HEK293 (cell line): ENCODE measurements around the gene LZTR1.

Experiments
- BCL11B ChIP-seq: fragments of 450-650 bp; formaldehyde crosslinking; IDR thresholded peaks from 2 replicates; pipeline ENCODE4 v1.5.1; 2016; ENCODE audit warnings: low read depth, missing biosample characterization, missing genetic modification characterization
- CTCF ChIP-seq: fragments of 450-650 bp; formaldehyde crosslinking; IDR thresholded peaks from 2 replicates; pipeline ENCODE4 v1.5.1; 2016; ENCODE audit warnings: missing biosample characterization, missing genetic modification characterization
- GLIS1 ChIP-seq: fragments of 450-650 bp; formaldehyde crosslinking; IDR thresholded peaks from 2 replicates; pipeline ENCODE4 v1.5.1; 2016; ENCODE audit warnings: missing biosample characterization, missing genetic modification characterization
- GLIS2 ChIP-seq: fragments of 450-650 bp; formaldehyde crosslinking; IDR thresholded peaks from 2 replicates; pipeline ENCODE4 v1.5.1; 2016; ENCODE audit warnings: missing biosample characterization, missing genetic modification characterization
- HIC1 ChIP-seq: fragments of 450-650 bp; formaldehyde crosslinking; IDR thresholded peaks from 2 replicates; pipeline ENCODE4 v1.5.1; 2016; ENCODE audit warnings: missing biosample characterization, missing genetic modification characterization
- INSM2 ChIP-seq: fragments of 450-650 bp; formaldehyde crosslinking; IDR thresholded peaks from 2 replicates; pipeline ENCODE4 v1.5.1; 2016; ENCODE audit warnings: missing biosample characterization, missing genetic modification characterization
- KLF1 ChIP-seq: fragments of 450-650 bp; formaldehyde crosslinking; IDR thresholded peaks from 2 replicates; pipeline ENCODE4 v1.5.1; 2016; ENCODE audit warnings: missing biosample characterization, missing genetic modification characterization
- OVOL3 ChIP-seq: fragments of 450-650 bp; formaldehyde crosslinking; IDR thresholded peaks from 2 replicates; pipeline ENCODE4 v1.5.1; 2016; ENCODE audit warnings: missing biosample characterization, missing genetic modification characterization
- PRDM1 ChIP-seq: fragments of 450-650 bp; formaldehyde crosslinking; IDR thresholded peaks from 2 replicates; pipeline ENCODE4; 2016; ENCODE audit warnings: missing biosample characterization, missing genetic modification characterization
- RBAK ChIP-seq: fragments of 450-650 bp; formaldehyde crosslinking; IDR thresholded peaks from 2 replicates; pipeline ENCODE4 v1.5.1; 2016; ENCODE audit warnings: missing biosample characterization, missing genetic modification characterization
- ZBTB17 ChIP-seq: fragments of 450-650 bp; formaldehyde crosslinking; IDR thresholded peaks from 2 replicates; pipeline ENCODE4 v1.5.1; 2016; ENCODE audit warnings: missing biosample characterization, missing genetic modification characterization
- ZBTB8A ChIP-seq: fragments of 450-650 bp; formaldehyde crosslinking; IDR thresholded peaks from 2 replicates; pipeline ENCODE4 v1.5.1; 2016; ENCODE audit warnings: missing biosample characterization, missing genetic modification characterization
- ZEB2 ChIP-seq: fragments of 450-650 bp; formaldehyde crosslinking; IDR thresholded peaks from 2 replicates; pipeline ENCODE4 v1.5.1; 2016; ENCODE audit warnings: missing biosample characterization, missing genetic modification characterization
- ZFP3 ChIP-seq: fragments of 450-650 bp; formaldehyde crosslinking; IDR thresholded peaks from 2 replicates; pipeline ENCODE4 v1.5.1; 2016; ENCODE audit warnings: low read depth, missing biosample characterization, missing genetic modification characterization
- ZNF138 ChIP-seq: fragments of 450-650 bp; formaldehyde crosslinking; IDR thresholded peaks from 2 replicates; pipeline ENCODE4 v1.5.1; 2016; ENCODE audit warnings: missing biosample characterization, missing genetic modification characterization, borderline replicate concordance
- ZNF157 ChIP-seq: fragments of 450-650 bp; formaldehyde crosslinking; IDR thresholded peaks from 2 replicates; pipeline ENCODE4 v1.5.1; 2016; ENCODE audit warnings: missing biosample characterization, missing genetic modification characterization
- ZNF16 ChIP-seq: fragments of 450-650 bp; formaldehyde crosslinking; IDR thresholded peaks from 2 replicates; pipeline ENCODE4 v1.5.1; 2016; ENCODE audit warnings: low read depth, missing biosample characterization, missing genetic modification characterization
- ZNF211 ChIP-seq: fragments of 450-650 bp; formaldehyde crosslinking; IDR thresholded peaks from 2 replicates; pipeline ENCODE4 v1.5.1; 2016; ENCODE audit warnings: low read depth, missing biosample characterization, missing genetic modification characterization
- ZNF223 ChIP-seq: fragments of 450-650 bp; formaldehyde crosslinking; IDR thresholded peaks from 2 replicates; pipeline ENCODE4 v1.5.1; 2016; ENCODE audit warnings: missing biosample characterization, missing genetic modification characterization
- ZNF302 ChIP-seq: fragments of 450-650 bp; formaldehyde crosslinking; IDR thresholded peaks from 2 replicates; pipeline ENCODE4 v1.5.1; 2016; ENCODE audit warnings: missing biosample characterization, missing genetic modification characterization, low read depth
- ZNF394 ChIP-seq: fragments of 450-650 bp; formaldehyde crosslinking; IDR thresholded peaks from 2 replicates; pipeline ENCODE4 v1.5.1; 2016; ENCODE audit warnings: missing biosample characterization, missing genetic modification characterization, mild to moderate bottlenecking, moderate library complexity, borderline replicate concordance
- ZNF398 ChIP-seq: fragments of 450-650 bp; formaldehyde crosslinking; IDR thresholded peaks from 2 replicates; pipeline ENCODE4 v1.5.1; 2017; ENCODE audit warnings: missing biosample characterization, missing genetic modification characterization
- ZNF416 ChIP-seq: fragments of 450-650 bp; formaldehyde crosslinking; IDR thresholded peaks from 2 replicates; pipeline ENCODE4 v1.5.1; 2016; ENCODE audit warnings: missing biosample characterization, missing genetic modification characterization
- ZNF548 ChIP-seq: fragments of 450-650 bp; formaldehyde crosslinking; IDR thresholded peaks from 2 replicates; pipeline ENCODE4 v1.5.1; 2016; ENCODE audit warnings: missing biosample characterization, missing genetic modification characterization
- ZNF549 ChIP-seq: fragments of 450-650 bp; IDR thresholded peaks from 2 replicates; pipeline ENCODE4 v1.5.1; 2018; ENCODE audit warnings: missing biosample characterization, missing genetic modification characterization, mild to moderate bottlenecking, inconsistent platforms, moderate library complexity
- ZNF626 ChIP-seq: fragments of 450-650 bp; sonication (Bioruptor Pico); formaldehyde crosslinking; IDR thresholded peaks from 2 replicates; pipeline ENCODE4 v1.5.1; 2018; ENCODE audit warnings: missing biosample characterization, missing genetic modification characterization, inconsistent platforms
- ZNF660 ChIP-seq: fragments of 450-650 bp; IDR thresholded peaks from 2 replicates; pipeline ENCODE4 v1.5.1; 2018; ENCODE audit warnings: missing biosample characterization, mild to moderate bottlenecking, missing genetic modification characterization
- ZNF677 ChIP-seq: fragments of 450-650 bp; IDR thresholded peaks from 2 replicates; pipeline ENCODE4 v1.5.0; 2018; ENCODE audit warnings: missing biosample characterization, mild to moderate bottlenecking, missing genetic modification characterization, moderate library complexity
- ZNF701 ChIP-seq: fragments of 450-650 bp; formaldehyde crosslinking; IDR thresholded peaks from 2 replicates; pipeline ENCODE4 v1.5.1; 2016; ENCODE audit warnings: missing biosample characterization, missing genetic modification characterization
- ZNF76 ChIP-seq: fragments of 450-650 bp; formaldehyde crosslinking; IDR thresholded peaks from 2 replicates; pipeline ENCODE4; 2016; ENCODE audit warnings: low read depth, missing biosample characterization, missing genetic modification characterization, borderline replicate concordance
- ZNF791 ChIP-seq: fragments of 450-650 bp; formaldehyde crosslinking; IDR thresholded peaks from 2 replicates; pipeline ENCODE4 v1.5.1; 2016; ENCODE audit warnings: missing biosample characterization, missing genetic modification characterization
- ZNF830 ChIP-seq: fragments of 450-650 bp; IDR thresholded peaks from 2 replicates; pipeline ENCODE4 v1.5.0; 2018; ENCODE audit warnings: missing biosample characterization, missing genetic modification characterization, low read depth, mild to moderate bottlenecking, moderate library complexity
- ZSCAN16 ChIP-seq: fragments of 450-650 bp; formaldehyde crosslinking; IDR thresholded peaks from 2 replicates; pipeline ENCODE4 v1.5.1; 2016; ENCODE audit warnings: missing biosample characterization, missing genetic modification characterization
- ZSCAN18 ChIP-seq: fragments of 450-650 bp; formaldehyde crosslinking; IDR thresholded peaks from 2 replicates; pipeline ENCODE4 v1.5.1; 2016; ENCODE audit warnings: missing biosample characterization, missing genetic modification characterization

The LZTR1 gene

GRCh38 chr22:21000987-21001600, 19.0 kb downstream of the LZTR1 start (continued):
- no peak for TF ChIP-seq ZNF138 (tag by site-specific recombination)
- TF ChIP-seq ZNF394, result no peak
- no peak for TF ChIP-seq ZNF549 (tag by site-specific recombination)
- no peak for TF ChIP-seq ZSCAN18 (tag by site-specific recombination)
- TF ChIP-seq ZNF302 (tag by site-specific recombination), result no peak
- TF ChIP-seq PRDM1 (tag by site-specific recombination), result no peak
- no peak for TF ChIP-seq ZNF16
- TF ChIP-seq GLIS2 (tag by site-specific recombination), result no peak; the same call in 1 of the 2 replicates
- no peak for TF ChIP-seq ZEB2 (tag by site-specific recombination)
- TF ChIP-seq ZBTB8A, result no peak
- TF ChIP-seq ZBTB17, result no peak
- TF ChIP-seq ZSCAN16 (tag by site-specific recombination), result no peak
- TF ChIP-seq HIC1, result peak; percentile 46; the same call in 1 of the 2 replicates
- 0 out of 2 replicates have a peak, but pooled peaks have one; percentile 24 for TF ChIP-seq ZNF701
- TF ChIP-seq ZNF76 (tag by site-specific recombination), result no peak
- no peak for TF ChIP-seq ZNF660
- no peak for TF ChIP-seq ZNF211
- TF ChIP-seq ZNF157 (tag by site-specific recombination), result no peak
- no peak for TF ChIP-seq ZNF791 (tag by site-specific recombination)
- no peak for TF ChIP-seq OVOL3
- no peak for TF ChIP-seq CTCF (tag by site-specific recombination)
- TF ChIP-seq ZNF626 (tag by site-specific recombination), result no peak
- TF ChIP-seq ZNF830 (tag by site-specific recombination), result no peak
- no peak for TF ChIP-seq KLF1 (tag by site-specific recombination)
- no peak for TF ChIP-seq INSM2
- no peak for TF ChIP-seq RBAK (tag by site-specific recombination)
- TF ChIP-seq ZNF416 (tag by site-specific recombination), result no peak
- no peak for TF ChIP-seq ZNF677 (tag by site-specific recombination)
- no peak for TF ChIP-seq ZNF223
- TF ChIP-seq ZFP3 (tag by site-specific recombination), result no peak
- TF ChIP-seq BCL11B, result no peak
- TF ChIP-seq GLIS1 (tag by site-specific recombination), result no peak
- no peak for TF ChIP-seq ZNF548 (tag by site-specific recombination)
- TF ChIP-seq ZNF398 (tag by site-specific recombination), result no peak
